NCI-H226 (cell line): ENCODE data around the gene MBD3L2.
"Not testable (repeated sequence)": the region's sequence is repeated elsewhere in the genome, so short reads cannot be mapped to it uniquely, and the experiment has no call there.

Source experiments
- DNase-seq: peaks from one replicate; pipeline ENCODE4 v3.0.0-alpha.2; 2015

The MBD3L2 gene

DNA sequence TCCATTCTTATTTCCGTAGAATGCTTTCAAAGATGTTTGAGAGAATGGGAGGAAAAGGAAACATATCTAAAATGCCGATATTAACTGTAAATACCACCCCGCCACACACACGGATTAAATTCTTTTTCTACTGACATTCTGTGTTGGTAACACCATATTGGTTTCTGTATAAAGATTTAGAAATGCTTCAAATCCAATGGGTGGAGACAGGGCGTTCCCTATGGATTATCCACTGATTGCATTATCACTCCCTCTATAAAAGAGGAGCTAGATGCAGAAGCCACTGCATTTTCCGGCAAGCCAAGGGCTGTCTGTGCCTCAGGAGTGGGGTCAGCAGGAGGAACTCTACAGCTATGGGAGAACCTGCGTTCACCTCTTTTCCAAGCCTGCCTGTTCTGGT lies at the start of gene MBD3L2:
Gene MBD3L2, plus strand, starts transcription at position 301 of the 400 bp plus-strand sequence. Its CDS starts 53 bp downstream, at position 354.
- not testable (repeated sequence) for DNase-seq

DNA sequence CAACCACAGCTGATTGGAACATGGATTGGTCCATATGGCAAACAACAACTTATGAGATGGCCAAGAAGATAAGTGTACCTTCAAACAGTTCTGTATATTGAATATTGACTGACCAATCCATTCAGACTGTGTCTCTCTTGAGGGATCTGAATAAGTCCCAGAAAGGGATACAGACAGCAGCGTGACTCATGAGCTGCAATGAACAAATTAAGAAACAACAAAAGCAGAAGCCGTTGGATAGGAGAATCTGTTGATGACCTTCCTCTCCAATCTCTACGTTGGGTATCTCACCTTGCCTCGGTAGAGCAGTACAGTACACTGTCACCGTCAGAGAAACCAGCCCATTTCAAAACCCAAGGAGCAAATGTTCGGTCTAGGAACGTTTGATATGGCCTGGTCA lies 49.2 kb upstream of the MBD3L2 start:
- no peak for DNase-seq

DNA sequence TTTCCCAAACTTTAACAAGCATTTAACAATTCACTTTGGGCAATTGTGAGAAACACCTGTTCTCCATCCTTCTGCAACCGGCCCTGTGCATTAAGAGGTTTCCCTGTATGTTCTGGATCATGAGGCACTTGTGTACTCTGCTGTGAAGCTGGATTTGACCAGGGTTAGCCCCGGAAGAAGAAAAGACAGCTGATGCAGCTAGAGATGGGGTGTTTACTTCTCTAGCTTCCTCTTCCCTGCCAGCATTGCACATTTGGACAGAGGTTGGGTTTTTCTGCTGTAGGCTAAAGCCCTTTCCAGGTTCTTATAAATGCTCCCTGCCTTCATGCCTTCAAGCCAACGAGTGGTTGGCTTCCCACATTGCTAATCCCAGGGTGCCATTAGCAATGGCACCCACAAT lies 48.8 kb upstream of the MBD3L2 start:
- no peak for DNase-seq

DNA sequence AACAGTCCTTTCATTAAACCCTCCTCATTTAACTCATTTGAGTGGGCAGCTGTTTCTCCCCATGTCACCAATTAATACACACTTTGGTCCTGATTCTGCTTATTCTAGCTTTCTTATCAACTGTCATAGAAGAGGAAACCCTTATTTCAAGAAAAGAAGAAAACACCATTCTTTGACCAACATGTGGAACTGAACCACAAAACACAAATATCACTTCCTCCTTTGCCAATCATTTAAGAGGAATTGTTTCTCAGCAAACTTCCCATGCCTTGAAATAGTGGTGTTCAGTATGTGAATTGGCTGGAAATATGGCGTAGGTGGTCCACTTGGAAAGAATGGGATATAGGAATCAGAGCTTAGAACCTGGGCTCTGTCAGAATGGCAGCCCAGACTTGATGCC lies 48.3 kb upstream of the MBD3L2 start:
- no peak for DNase-seq

DNA sequence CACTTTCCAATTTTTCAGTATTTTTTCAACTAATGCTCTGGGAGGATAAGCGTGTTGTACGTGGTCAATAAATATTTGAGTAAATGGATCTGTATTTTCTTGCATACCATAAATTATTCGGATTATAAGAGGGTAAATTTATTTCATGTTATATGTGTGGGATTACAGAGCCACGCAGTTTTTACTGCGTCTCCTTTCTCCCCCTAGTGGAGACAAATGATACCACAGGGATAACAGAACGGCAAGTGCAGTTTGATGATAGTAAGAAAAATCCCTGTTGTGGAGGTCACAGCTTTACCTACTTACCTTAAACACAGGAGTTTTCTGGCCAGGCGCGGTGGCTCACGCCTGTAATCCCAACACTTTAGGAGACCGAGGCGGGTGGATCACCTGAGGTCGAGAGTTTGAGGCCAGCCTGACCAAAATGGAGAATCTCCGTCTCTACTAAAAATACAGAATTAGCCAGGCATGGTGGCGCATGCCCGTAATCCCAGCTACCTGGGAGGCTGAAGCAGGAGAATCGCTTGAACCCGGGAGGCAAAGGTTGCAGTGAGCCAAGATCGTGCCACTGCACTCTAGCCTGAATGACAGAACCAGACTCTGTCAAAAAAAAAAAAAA lies 44.7 kb upstream of the MBD3L2 start:
- no peak for DNase-seq

DNA sequence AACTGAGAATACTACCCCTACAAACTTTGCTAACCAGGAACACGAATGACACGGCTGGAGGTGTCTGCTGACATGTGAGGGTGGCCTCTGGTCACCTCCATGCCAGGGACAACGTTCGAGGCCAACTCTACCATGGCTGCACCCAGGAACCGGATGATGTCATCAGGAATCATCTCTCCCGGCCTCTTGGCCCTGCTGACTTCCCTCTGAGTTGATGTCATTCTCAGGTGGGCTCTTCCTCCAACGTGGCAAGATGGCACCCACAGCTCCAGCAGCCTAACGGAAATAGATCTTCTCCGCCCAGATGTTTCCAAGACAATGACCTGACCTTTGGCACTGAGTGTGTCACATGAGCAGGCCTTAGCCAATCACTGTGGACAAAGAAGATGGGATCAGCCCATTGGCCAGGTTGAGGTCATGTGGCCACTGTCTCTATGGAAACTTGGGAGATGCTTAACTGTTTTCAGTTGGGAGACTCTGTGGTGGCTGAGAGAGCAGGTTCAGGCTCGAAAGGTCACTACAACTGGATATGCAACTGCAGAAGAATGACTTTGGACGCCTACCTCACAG lies 42.9 kb upstream of the MBD3L2 start:
- no peak for DNase-seq

DNA sequence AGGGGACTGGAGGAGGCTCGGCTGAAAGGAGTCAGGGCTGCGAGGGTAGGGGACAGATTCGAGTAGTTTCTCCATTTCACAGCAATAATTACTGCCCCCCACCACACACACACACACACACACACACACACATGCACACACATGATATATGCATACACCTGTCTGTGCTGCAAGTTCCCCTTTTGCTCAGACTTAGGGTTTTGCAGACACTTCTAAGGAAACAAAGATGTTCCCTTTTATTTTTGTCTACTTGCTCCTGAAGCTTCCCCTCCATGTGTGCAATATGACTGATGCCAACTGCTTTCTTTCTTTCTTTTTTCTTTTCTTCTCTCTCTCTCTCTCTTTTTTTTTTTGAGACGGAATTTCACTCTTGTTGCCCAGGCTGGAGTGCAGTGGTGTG lies 41.3 kb upstream of the MBD3L2 start:
- no peak for DNase-seq

DNA sequence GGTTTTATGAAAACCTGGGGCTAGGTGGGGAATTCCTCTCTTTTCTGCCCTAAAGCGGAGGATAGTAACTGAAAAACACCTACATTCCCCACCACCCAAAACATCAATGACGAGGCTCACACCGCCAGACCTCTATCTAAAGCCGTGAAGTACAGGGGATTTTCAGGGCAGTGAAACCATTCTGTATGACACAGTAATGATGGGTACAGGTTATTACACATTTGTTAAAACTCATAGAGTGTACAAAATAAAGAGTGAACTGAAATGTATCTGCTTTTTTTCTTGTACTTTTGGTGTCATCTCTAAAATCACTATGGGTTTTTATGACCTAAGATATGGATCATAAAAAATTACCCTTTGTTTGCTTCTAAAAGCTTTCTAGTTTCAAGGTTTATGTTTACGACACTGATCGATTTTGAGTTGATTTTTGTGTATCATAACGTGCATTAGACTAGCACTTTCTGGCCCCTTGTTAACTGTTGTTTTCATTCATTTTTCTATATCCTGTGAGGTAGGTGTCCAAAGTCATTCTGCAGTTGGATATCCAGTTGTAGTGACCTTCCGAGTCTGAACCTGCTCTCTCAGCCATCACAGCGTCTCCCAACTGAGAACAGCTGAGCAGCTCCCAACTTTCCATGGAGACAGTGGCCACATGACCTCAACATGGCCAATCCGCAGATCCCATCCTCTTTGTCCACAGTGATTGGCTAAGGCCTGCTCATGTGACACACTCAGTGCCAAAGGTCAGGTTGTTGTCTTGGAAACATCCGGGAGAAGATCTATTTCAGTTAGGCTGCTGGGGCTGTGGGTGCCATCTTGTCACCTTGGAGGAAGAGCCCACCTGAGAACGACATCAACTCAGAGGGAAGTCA lies 38.2 kb upstream of the MBD3L2 start:
- DNase-seq, result no peak

DNA sequence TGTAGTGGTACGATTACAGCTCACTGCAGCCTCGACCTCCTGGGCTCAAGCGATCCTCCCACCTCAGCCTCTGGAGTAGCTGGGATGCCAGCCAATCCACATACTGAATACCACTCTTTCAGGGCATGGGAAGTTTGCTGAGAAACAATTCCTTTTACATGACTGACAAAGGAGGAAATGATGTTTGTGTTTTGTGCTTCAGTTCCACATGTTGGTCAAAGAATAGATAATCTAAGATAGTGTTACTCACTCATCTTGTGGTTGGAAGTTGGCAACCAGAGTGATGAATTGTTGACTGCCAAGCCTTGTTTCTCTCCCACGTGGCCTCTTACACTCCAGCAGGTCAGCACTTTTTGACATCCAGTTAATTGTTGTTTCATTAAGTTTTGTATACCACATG lies 35.4 kb upstream of the MBD3L2 start:
- DNase-seq, result peak; percentile 98

DNA sequence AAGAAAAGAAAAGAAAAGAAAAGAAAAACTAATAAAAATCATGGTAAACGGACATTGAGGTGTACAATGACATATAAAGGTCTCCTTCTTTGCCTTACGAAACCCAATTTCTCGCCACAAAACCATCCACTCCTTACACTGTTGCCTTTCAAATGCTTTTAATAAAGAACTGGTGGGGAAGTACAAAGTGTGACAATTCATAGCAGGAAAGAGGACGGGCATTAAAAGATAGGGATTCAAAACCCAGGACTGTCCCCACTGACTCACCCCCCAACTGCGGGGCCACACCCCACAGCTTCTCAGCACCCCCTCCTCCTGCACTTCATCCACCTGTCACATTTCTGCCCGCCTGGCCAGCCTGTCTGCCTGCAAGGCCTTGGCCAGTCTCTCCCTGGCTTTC lies 30.3 kb upstream of the MBD3L2 start:
- DNase-seq, result no peak

DNA sequence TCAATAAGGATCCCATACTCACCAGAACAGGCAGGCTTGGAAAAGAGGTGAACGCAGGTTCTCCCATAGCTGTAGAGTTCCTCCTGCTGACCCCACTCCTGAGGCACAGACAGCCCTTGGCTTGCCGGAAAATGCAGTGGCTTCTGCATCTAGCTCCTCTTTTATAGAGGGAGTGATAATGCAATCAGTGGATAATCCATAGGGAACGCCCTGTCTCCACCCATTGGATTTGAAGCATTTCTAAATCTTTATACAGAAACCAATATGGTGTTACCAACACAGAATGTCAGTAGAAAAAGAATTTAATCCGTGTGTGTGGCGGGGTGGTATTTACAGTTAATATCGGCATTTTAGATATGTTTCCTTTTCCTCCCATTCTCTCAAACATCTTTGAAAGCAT lies 27.8 kb upstream of the MBD3L2 start, which contains the start of gene MBD3L2B:
Gene MBD3L2B, minus strand, starts transcription at position 101 of the 400 bp plus-strand sequence. Its CDS starts 34 bp downstream, at position 67.
- not testable (repeated sequence) for DNase-seq

DNA sequence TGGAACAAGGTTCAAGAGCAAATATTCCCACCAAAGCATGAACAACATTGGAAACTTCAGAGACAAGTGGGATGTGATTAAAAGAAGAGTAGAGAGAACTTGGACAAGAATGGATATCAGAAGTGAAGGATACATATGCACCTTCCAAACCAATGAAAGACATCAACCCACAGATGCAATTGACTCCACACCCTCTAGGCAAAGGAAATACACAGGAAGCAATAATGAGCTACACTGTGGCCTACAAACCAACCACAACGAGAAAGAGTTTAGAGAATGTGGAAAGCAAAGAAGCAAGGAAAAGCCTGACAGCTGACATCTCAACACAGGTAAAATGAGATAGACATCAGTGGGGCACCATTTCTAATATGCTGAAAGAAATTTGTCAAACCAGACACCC lies 20.3 kb upstream of the MBD3L2 start:
- DNase-seq, result not testable (repeated sequence)

DNA sequence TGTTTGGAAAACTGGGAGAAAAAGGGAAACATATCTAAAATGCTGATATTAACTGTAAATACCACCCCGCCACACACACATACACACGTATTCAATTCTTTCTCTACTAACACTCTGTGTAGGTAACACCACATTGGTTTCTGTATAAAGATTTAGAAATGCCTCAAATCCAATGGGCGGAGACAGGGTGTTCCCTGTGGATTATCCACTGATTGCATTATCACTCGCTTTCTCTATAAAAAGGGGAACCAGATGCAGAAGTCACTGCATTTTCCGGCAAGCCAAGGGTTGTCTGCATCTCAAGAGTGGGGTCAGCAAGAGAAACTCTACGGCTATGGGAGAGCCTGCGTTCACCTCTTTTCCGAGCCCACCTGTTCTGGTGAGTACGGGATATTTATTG lies 18.8 kb upstream of the MBD3L2 start, which contains the start of gene MBD3L5:
Gene MBD3L5, plus strand, starts transcription at position 301 of the 400 bp plus-strand sequence. Its CDS starts 34 bp downstream, at position 335.
- DNase-seq, result not testable (repeated sequence)

DNA sequence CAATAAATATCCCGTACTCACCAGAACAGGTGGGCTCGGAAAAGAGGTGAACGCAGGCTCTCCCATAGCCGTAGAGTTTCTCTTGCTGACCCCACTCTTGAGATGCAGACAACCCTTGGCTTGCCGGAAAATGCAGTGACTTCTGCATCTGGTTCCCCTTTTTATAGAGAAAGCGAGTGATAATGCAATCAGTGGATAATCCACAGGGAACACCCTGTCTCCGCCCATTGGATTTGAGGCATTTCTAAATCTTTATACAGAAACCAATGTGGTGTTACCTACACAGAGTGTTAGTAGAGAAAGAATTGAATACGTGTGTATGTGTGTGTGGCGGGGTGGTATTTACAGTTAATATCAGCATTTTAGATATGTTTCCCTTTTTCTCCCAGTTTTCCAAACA lies 9.0 kb upstream of the MBD3L2 start, which contains the start of gene MBD3L4:
Gene MBD3L4, minus strand, starts transcription at position 101 of the 400 bp plus-strand sequence. Its CDS starts 35 bp downstream, at position 66.
- not testable (repeated sequence) for DNase-seq

DNA sequence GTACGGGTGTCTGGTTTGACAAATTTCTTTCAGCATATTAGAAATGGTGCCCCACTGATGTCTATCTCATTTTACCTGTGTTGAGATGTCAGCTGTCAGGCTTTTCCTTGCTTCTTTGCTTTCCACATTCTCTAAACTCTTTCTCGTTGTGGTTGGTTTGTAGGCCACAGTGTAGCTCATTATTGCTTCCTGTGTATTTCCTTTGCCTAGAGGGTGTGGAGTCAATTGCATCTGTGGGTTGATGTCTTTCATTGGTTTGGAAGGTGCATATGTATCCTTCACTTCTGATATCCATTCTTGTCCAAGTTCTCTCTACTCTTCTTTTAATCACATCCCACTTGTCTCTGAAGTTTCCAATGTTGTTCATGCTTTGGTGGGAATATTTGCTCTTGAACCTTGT lies 7.6 kb upstream of the MBD3L2 start:
- not testable (repeated sequence) for DNase-seq

DNA sequence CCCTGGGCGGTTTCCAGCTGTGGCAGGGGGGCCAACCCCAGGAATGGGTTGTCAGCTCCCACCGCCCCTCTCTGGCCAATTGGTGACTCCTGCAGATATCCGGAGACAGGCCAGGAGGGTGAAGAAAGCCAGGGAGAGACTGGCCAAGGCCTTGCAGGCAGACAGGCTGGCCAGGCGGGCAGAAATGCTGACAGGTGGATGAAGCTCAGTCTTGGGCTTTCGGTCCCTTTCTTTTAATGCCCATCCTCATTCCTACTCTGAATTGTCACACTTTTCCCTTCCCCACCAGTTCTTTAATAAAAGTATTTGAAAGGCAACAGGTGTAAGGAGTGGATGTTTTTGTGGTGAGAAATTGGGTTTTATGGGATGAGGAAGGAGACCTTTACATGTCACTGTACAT lies 2.3 kb downstream of the MBD3L2 start:
- not testable (repeated sequence) for DNase-seq

DNA sequence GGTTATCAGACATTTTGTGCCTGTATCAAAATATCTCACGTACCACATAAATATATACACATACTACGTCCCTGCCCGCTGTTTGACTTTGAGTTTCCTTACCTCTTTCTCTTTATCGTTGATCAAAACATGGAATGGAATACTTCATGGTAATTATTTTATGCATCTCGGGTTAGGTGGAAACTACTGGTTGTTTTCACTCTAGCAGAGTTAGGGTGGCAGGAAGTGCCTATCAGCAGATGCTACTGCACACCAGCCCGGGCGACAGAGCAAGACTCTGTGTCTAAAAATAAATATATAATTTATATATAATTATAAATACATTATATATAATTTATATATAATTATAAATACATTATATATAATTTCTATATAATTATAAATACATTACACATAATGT lies 3.8 kb downstream of the MBD3L2 start:
- not testable (repeated sequence) for DNase-seq

DNA sequence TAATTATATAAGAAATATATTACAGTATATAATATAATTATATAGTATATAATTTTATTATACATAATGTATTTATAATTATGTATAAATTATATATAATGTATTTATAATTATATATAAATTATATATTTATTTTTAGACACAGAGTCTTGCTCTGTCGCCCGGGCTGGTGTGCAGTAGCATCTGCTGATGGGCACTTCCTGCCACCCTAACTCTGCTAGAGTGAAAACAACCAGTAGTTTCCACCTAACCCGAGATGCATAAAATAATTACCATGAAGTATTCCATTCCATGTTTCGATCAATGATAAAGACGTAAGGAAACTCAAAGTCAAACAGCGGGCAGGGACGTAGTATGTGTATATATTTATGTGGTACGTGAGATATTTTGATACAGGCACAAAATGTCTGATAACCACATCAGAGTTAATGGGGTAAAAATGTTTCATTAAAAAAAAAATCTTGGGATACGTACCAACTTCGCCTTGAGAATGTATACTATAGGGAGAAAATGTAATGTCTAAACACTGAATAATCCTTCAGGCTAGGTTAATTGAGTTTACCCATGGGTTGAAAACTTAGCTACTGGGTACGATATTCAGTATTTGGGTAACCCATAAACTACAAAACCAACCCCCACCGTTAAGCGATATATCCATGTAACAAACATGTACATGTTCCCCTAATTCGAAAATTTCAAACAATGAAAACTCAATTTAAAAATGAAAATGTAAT lies 5.7 kb downstream of the MBD3L2 start:
- not testable (repeated sequence) for DNase-seq

DNA sequence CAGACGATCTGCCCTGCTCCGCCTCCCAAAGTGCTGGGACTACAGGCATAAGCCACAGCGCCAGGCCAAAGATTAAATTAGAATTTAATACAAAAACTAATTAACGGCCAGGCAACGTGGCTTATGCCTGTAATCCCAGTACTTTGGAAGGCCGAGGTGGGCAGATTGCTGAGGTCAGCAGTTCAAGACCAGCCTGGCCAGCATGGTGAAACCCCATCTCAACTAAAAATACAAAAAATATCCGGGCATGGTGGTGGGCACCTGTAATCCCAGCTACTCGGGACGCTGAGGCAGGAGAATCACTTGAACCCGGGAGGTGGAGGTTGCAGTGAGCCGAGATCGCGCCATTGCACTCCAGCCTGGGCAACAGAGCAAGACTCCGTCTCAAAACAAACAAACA lies 6.6 kb downstream of the MBD3L2 start:
- not testable (repeated sequence) for DNase-seq

DNA sequence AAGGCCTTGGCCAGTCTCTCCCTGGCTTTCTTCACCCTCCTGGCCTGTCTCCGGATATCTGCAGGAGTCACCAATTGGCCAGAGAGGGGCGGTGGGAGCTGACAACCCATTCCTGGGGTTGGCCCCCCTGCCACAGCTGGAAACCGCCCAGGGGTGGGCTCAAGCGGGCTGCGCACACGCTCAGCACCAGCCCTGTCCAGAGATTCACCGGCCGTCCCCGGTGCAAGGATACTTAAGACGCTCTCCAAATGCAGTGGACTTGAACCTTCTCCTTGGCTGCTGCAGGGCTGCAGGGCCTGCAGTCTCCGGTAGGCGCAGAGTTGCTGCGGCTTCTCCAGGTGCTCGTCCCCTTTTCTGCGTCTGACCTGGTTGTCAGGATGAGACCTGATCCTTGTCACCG lies 7.2 kb downstream of the MBD3L2 start:
- not testable (repeated sequence) for DNase-seq

DNA sequence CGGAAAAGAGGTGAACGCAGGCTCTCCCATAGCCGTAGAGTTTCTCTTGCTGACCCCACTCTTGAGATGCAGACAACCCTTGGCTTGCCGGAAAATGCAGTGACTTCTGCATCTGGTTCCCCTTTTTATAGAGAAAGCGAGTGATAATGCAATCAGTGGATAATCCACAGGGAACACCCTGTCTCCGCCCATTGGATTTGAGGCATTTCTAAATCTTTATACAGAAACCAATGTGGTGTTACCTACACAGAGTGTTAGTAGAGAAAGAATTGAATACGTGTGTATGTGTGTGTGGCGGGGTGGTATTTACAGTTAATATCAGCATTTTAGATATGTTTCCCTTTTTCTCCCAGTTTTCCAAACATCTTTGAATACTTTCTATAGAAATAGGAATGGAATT lies 9.5 kb downstream of the MBD3L2 start, which contains the start of gene MBD3L3:
Gene MBD3L3, minus strand, starts transcription at position 101 of the 400 bp plus-strand sequence. Its CDS starts 71 bp downstream, at position 30.
- not testable (repeated sequence) for DNase-seq

DNA sequence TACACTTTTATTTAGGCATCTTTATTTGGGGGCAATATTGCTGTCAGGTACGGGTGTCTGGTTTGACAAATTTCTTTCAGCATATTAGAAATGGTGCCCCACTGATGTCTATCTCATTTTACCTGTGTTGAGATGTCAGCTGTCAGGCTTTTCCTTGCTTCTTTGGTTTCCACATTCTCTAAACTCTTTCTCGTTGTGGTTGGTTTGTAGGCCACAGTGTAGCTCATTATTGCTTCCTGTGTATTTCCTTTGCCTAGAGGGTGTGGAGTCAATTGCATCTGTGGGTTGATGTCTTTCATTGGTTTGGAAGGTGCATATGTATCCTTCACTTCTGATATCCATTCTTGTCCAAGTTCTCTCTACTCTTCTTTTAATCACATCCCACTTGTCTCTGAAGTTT lies 10.9 kb downstream of the MBD3L2 start:
- not testable (repeated sequence) for DNase-seq

DNA sequence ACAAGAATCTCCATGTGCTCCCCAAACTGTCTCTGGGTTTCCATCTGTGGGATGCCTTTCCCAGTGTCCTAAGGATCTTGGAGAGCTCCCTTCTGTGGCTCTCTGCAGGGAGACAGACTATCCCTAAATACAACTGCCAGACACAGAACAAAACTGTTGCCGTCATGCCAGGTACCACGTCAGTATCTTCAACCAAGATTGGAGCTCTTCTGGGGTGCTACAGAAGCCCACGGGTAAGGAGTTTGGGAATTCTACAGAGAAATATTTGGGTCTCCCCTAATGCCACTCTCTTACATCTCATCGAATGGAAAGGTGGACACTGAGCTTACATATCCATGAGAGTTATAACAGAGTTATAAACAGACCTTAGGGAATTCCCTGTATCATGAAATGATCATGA lies 14.2 kb downstream of the MBD3L2 start:
- no peak for DNase-seq
